NCI-H2227 treated with DMSO at 0.1 percent for 48 hours (cell line): Measurements from ENCODE around the gene ZMYND11.

Source experiments
- DNase-seq: peaks from one replicate; lab custom pipeline; 2025; lab: John Stamatoyannopoulos, UW

The ZMYND11 gene

GRCh38 chr10:191703-192518 lies 56.7 kb downstream of the ZMYND11 start:
- no peak for DNase-seq

- no peak for DNase-seq
Observed at GRCh38 chr10:194281-194680, 59.0 kb downstream of the ZMYND11 start.

GRCh38 chr10:200405-200804 lies 65.2 kb downstream of the ZMYND11 start:
- no peak for DNase-seq

GRCh38 chr10:201328-201771 lies 66.1 kb downstream of the ZMYND11 start:
- DNase-seq, result no peak

GRCh38 chr10:208616-209015 lies 73.4 kb downstream of the ZMYND11 start:
- no peak for DNase-seq

- DNase-seq, result no peak
Observed at GRCh38 chr10:209357-209756, 74.1 kb downstream of the ZMYND11 start.

GRCh38 chr10:210297-210696 lies 75.0 kb downstream of the ZMYND11 start:
- DNase-seq, result no peak

- no peak for DNase-seq
Observed at GRCh38 chr10:215444-215843, 80.2 kb downstream of the ZMYND11 start.

- no peak for DNase-seq
Observed at GRCh38 chr10:218798-219197, 83.5 kb downstream of the ZMYND11 start.

- DNase-seq, result no peak
Observed at GRCh38 chr10:219731-220472, 84.6 kb downstream of the ZMYND11 start.

- no peak for DNase-seq
Observed at GRCh38 chr10:224571-224970, 89.3 kb downstream of the ZMYND11 start.

- no peak for DNase-seq
Observed at GRCh38 chr10:226018-226417, 90.8 kb downstream of the ZMYND11 start.

GRCh38 chr10:227014-227413 lies 91.8 kb downstream of the ZMYND11 start:
- DNase-seq, result no peak

- DNase-seq, result no peak
Observed at GRCh38 chr10:228366-228765, 93.1 kb downstream of the ZMYND11 start.

GRCh38 chr10:230758-231157 lies 95.5 kb downstream of the ZMYND11 start:
- DNase-seq, result no peak

- no peak for DNase-seq
Observed at GRCh38 chr10:232061-232460, 96.8 kb downstream of the ZMYND11 start.

- DNase-seq, result no peak
Observed at GRCh38 chr10:232878-233277, 97.6 kb downstream of the ZMYND11 start.

GRCh38 chr10:234708-235406 lies 99.6 kb downstream of the ZMYND11 start:
- DNase-seq, result no peak

GRCh38 chr10:235915-236314 lies 100.7 kb downstream of the ZMYND11 start:
- no peak for DNase-seq

GRCh38 chr10:239109-239508 lies 103.9 kb downstream of the ZMYND11 start:
- no peak for DNase-seq

- no peak for DNase-seq
Observed at GRCh38 chr10:241451-241850, 106.2 kb downstream of the ZMYND11 start.

- no peak for DNase-seq
Observed at GRCh38 chr10:241966-242643, 106.8 kb downstream of the ZMYND11 start.
